ENCODE measurements around the gene BHLHE23.

DNA sequence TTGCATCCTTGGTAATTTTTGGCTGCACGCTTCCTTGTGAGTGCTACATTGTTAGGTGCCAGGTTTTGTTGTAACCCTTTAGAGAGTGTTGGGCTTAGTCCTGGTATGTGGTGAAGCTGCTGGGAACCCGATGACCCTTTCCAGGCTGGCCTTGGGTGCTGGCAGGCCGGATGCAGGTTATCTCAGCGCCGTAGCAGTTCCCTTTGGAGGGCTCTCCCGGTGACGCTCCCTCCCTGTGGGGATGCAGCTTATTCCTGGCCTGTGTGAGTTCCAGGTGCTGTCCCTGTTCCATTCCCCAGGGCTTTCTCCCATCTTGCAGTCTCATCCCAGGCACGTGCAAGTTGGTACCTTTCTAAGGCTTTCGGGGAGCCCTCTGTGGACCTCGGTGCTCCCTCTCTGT, 13.9 kb upstream of the BHLHE23 start:
- TF ChIP-seq, protein P1, sequence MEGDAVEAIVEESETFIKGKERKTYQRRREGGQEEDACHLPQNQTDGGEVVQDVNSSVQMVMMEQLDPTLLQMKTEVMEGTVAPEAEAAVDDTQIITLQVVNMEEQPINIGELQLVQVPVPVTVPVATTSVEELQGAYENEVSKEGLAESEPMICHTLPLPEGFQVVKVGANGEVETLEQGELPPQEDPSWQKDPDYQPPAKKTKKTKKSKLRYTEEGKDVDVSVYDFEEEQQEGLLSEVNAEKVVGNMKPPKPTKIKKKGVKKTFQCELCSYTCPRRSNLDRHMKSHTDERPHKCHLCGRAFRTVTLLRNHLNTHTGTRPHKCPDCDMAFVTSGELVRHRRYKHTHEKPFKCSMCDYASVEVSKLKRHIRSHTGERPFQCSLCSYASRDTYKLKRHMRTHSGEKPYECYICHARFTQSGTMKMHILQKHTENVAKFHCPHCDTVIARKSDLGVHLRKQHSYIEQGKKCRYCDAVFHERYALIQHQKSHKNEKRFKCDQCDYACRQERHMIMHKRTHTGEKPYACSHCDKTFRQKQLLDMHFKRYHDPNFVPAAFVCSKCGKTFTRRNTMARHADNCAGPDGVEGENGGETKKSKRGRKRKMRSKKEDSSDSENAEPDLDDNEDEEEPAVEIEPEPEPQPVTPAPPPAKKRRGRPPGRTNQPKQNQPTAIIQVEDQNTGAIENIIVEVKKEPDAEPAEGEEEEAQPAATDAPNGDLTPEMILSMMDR (IDR thresholded peaks at IDR 0.05 in 4 of 5, conservative IDR thresholded peaks at IDR 0.05 in 1 of 5), result no peak
- no peak for TF ChIP-seq POLR2A (IDR thresholded peaks at IDR 0.05)

Data from gastrocnemius medialis (tissue), 4 donors.